Ovary (tissue), 3 donors: ENCODE results near the gene NUP210.

Experiments
- EP300 ChIP-seq: sonication (generic); formaldehyde crosslinking; IDR thresholded peaks from one replicate; pipeline ENCODE4 v1.6.1; 2017; ENCODE audit warnings: antibody characterized with exemption
- POLR2A ChIP-seq: fragments of 450-650 bp; IDR thresholded peaks from one replicate; pipeline ENCODE4 v1.6.1; 2017; ENCODE audit warnings: antibody characterized with exemption, mild to moderate bottlenecking, moderate library complexity
- TF ChIP-seq, protein P1 (sequence below), 3 donors: fragments of 450-650 bp in 2 of 3; fragments of 200-600 bp in 1 of 3; IDR thresholded peaks; one replicate each; pipeline versions ENCODE4 v1.5.1 to v1.8.0; 2016 to 2022; ENCODE audit warnings: antibody characterized with exemption in 3 of 3, mild to moderate bottlenecking in 1 of 3
- donor health status: DM: no; HTN: no; CAD: no.

DNA sequence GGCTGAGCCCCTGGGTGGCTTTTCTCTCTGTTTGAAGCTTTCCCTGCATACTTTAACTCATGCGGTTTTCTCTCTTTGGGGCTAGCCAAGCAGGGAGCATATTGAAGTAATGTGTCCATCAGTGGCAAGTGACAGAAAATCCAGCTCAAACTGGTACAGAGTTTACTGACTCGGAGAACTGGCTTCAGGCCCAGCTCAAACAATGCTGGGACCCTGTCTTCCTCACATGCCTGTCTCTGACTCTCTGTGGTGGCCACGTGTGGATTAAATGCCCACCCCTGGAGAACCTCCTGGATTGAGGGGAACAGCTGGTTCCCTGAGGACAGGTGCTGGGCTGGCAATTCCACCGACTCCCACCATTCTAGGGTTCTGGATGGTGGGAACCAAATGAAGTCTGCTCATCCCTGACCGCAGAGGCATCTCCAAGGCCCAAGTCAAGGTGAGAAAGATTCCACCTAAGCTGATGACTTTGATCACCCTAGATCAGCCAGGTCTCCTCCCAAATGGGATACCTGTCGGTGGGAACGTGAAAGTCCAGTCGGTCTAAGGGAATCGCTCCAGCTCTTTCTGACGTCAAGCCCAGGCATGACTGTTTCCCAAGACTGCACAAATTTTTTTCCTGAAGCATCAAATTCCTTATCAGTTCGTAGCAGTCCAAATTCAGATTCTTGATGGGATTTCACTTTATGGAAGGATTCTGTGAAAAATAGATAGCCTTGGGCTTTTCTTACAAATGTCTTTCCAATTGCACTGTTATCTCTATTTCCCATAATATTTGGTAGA, 43.7 kb upstream of the NUP210 start:
- TF ChIP-seq, protein P1, sequence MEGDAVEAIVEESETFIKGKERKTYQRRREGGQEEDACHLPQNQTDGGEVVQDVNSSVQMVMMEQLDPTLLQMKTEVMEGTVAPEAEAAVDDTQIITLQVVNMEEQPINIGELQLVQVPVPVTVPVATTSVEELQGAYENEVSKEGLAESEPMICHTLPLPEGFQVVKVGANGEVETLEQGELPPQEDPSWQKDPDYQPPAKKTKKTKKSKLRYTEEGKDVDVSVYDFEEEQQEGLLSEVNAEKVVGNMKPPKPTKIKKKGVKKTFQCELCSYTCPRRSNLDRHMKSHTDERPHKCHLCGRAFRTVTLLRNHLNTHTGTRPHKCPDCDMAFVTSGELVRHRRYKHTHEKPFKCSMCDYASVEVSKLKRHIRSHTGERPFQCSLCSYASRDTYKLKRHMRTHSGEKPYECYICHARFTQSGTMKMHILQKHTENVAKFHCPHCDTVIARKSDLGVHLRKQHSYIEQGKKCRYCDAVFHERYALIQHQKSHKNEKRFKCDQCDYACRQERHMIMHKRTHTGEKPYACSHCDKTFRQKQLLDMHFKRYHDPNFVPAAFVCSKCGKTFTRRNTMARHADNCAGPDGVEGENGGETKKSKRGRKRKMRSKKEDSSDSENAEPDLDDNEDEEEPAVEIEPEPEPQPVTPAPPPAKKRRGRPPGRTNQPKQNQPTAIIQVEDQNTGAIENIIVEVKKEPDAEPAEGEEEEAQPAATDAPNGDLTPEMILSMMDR (IDR thresholded peaks at IDR 0.05): no peak
- TF ChIP-seq POLR2A: no peak
- no peak for TF ChIP-seq EP300
